Measurements from ENCODE around the gene MPZL3. TPM values are rescaled to one million over a fixed set of nuclear protein-coding genes. Genes with fewer than 3 reads are reported as not detected.

The MPZL3 gene
- total RNA-seq, 2 experiments from 2014 or later: 29.3 to 30.5 TPM

DNA sequence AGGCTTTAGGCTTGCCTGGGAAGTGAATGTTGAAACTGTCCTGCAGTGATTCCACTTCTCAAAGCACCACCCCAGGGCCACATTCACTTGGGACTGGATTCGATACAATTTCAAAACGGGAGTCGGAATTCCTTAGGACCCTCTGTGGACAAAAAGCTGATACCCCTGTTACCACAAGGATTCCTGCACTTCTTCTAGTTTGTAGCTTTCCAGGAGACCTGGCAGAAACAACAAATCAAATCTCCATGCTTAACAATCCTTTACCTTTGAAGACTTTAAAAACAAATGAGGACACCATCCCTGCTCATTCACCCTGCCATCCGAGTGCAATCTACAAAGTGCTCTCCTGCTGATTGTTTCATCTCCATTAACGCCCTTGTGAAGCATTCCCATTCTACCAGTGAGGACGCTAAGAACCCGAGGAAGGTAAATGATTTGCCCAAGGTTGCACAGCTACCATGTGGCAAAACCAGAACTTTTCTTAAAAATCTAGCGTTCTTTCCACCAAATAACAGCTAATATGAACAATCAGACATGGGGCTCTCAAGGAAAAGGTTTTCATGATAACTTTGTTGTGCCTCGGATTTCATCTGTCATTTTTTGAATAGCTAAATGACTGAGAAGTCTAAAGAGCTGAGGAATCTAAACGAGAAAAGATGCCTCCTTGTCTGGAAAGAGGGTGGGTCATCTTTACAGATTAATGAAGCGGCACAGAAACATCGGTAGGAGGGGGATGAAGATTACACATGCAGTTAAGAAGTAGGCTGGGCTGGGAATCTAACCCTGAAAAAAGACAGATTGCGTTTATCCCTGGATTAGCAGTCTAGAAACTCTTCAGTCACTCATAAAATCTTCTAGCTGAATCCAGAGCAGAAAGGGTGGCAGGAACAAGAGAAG lies 12.7 kb upstream of the MPZL3 start:
- CTCF ChIA-PET: interaction anchor here (0.7 to 5.9 kb wide), 13 partner anchors 9 to 120 kb away, joined by 3 to 36 read pairs (median 5); no protein-coding TSS in a partner anchor
- Mint-ChIP-seq H3K27ac (no peak overlapping the region), H3K36me3 (ENCODE audit: low read depth) (peaks cover 21% of the 10 kb centered on the region), H3K9me3 (no peaks in the 10 kb centered on the region), H3K4me1 (ENCODE audit: low read depth) (peaks cover 39% of the 10 kb centered on the region), H3K27me3 (ENCODE audit: low read depth) (no peaks in the 10 kb centered on the region), H3K4me3 (peak overlapping the region; percentile 86)
- intact Hi-C loops (cut with micrococcal nuclease): loop anchor here (1.0 kb wide), 2 partner anchors 24 to 33 kb away; no protein-coding TSS in a partner anchor
- no peak for DNase-seq

DNA sequence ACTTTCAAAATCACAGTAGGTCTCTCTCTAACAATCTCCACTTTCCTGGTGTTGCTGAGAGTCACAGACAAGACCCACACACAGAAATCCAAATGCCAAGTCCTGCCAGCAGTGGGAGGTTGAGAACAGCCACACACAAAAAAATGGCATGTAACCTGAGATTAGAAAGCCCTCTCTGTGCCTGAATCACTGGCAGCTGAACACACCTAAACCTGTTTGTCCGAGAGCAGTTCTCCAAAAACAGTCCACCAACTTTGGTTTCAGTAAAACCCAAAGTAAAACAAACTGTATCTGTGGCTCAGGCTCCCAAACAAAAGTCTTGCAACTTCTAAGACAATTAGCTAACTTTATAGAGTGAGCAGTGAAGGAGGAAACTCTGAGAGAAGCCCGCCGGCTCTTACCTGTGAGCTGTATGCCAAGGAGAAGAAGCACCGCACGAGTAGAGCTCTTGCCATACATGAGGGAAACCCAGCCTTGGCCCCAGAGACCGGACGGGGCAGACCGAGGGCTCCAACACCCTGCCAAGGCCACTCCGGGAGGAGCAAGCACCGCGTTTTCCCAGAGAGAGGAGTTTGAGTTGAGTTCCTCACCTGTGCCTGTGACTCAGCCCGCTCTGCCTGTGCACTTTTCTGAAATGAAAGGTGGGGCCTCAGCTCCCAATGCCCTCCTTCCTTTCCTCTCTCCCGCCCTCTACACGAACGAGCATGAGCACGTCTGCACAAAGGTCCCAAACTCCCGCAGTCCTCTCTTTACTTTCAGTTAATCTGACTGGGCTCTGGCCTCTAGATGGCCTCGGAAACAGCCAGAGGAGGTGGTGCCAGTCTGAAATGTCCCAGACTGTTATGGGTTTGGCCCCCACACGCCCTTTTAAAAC lies 11.8 kb upstream of the MPZL3 start, which contains the start of gene MPZL2:
Gene MPZL2 (minus strand): TSS at position 603 of the 874 bp plus-strand sequence. CDS start 144 bp downstream, at position 459.
- H3K4me1 Mint-ChIP-seq (ENCODE audit: low read depth): peaks cover 39% of the 10 kb centered on the region
- peak; percentile 73 for DNase-seq
- intact Hi-C loops (cut with micrococcal nuclease): loop anchor here (1.0 kb wide), 4 partner anchors 11 to 32 kb away; partner anchors contain the start of gene MPZL3
- no peaks in the 10 kb centered on the region for H3K9me3 Mint-ChIP-seq
- no peaks in the 10 kb centered on the region for H3K27me3 Mint-ChIP-seq (ENCODE audit: low read depth)
- peak within 1 kb of the TSS; percentile 86 for H3K4me3 Mint-ChIP-seq
- CTCF ChIA-PET: interaction anchor here (0.6 to 5.9 kb wide), 14 partner anchors 9 to 810 kb away, joined by 3 to 36 read pairs (median 4); no protein-coding TSS in a partner anchor
- peak within 1 kb of the TSS; percentile 68 for H3K27ac Mint-ChIP-seq
- H3K36me3 Mint-ChIP-seq (ENCODE audit: low read depth): peaks cover 29% of the 10 kb centered on the region

DNA sequence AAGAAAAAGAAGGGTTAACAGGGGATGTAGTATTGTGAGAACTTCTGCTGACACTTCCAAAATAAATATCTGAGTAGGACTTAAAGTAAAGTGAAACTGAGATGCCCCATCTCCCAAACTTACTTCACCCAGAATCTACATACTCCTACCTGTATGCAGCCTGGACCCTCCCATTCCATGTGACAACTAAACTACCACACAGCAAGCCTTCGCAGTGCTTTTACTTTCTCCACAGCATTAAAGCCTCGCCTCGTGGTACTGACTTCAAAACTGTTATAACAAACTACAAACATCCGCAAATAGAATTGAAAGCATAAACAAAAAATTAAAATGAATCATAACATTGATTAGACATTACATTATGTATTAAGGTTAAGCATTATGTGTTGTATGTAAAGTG lies 10.9 kb upstream of the MPZL3 start:
- peaks cover 39% of the 10 kb centered on the region for H3K4me1 Mint-ChIP-seq (ENCODE audit: low read depth)
- H3K36me3 Mint-ChIP-seq (ENCODE audit: low read depth): peaks cover 37% of the 10 kb centered on the region
- no peaks in the 10 kb centered on the region for H3K9me3 Mint-ChIP-seq
- H3K27me3 Mint-ChIP-seq (ENCODE audit: low read depth): no peaks in the 10 kb centered on the region
- DNase-seq: no peak
- peak overlapping the region; percentile 86 for H3K4me3 Mint-ChIP-seq
- intact Hi-C loops (cut with micrococcal nuclease): loop anchor here (1.0 kb wide), 2 partner anchors 11 to 12 kb away; partner anchors contain the start of gene MPZL3
- CTCF ChIA-PET: interaction anchor here (0.6 to 5.9 kb wide), 4 partner anchors 64 to 811 kb away, joined by 4 to 36 read pairs (median 4); no protein-coding TSS in a partner anchor
- H3K27ac Mint-ChIP-seq: peak overlapping the region; percentile 68

DNA sequence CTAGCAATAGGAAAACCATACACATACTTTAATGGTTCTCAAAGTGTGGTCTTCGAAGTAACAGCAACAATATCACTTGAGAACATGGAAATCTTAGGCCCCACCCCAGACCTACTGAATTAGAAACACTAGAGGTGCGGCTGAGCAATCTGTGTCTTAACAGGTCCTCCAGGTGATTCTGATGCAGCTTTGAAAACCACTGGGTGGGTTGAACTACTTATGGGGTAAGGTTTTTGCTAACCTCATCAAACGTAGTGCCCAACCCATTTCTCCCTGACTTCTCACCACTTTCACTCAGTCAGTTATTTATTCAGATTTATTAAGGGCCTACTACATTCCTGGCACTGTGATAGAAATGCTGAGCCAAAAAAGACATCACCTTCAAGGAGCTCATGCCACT lies 8.2 kb upstream of the MPZL3 start:
- Mint-ChIP-seq H3K36me3 (ENCODE audit: low read depth) (peaks cover 48% of the 10 kb centered on the region), H3K9me3 (no peaks in the 10 kb centered on the region), H3K4me1 (ENCODE audit: low read depth) (peaks cover 39% of the 10 kb centered on the region), H3K27me3 (ENCODE audit: low read depth) (no peaks in the 10 kb centered on the region), H3K27ac (no peak overlapping the region), H3K4me3 (no peak overlapping the region)
- CTCF ChIA-PET: interaction anchor here (0.8 to 5.9 kb wide), 9 partner anchors 13 to 108 kb away, joined by 3 to 36 read pairs (median 4); no protein-coding TSS in a partner anchor
- DNase-seq: no peak
- intact Hi-C loops (cut with micrococcal nuclease): no loop called here

DNA sequence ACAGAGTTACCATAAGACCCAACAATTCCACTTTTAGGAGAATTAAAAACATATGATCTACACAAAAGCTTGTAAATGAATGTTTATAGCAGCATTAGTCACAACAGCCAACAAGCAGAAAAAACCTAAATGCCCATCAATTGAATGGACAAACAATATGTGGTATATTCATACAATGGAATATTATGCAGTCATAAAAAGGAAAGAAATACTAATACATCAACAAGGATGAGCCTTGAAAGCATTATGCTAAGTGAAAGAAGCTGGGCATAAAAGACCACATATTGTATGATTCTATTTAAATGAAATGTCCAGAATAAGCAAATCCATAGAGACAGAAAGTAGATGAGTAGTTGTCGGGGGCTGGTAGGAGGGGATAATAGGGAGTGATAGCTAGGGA lies 7.0 kb upstream of the MPZL3 start:
- CTCF ChIA-PET: interaction anchor here (0.7 to 5.9 kb wide), 7 partner anchors 18 to 109 kb away, joined by 3 to 36 read pairs (median 5); no protein-coding TSS in a partner anchor
- H3K9me3 Mint-ChIP-seq: no peaks in the 10 kb centered on the region
- peaks cover 34% of the 10 kb centered on the region for H3K4me1 Mint-ChIP-seq (ENCODE audit: low read depth)
- no peaks in the 10 kb centered on the region for H3K27me3 Mint-ChIP-seq (ENCODE audit: low read depth)
- intact Hi-C loops (cut with micrococcal nuclease): loop anchor here (10.0 kb wide), 1 partner anchor 96 kb away; the partner anchor contains the start of gene UBE4A
- peaks cover 54% of the 10 kb centered on the region for H3K36me3 Mint-ChIP-seq (ENCODE audit: low read depth)
- H3K4me3 Mint-ChIP-seq: no peak overlapping the region
- H3K27ac Mint-ChIP-seq: no peak overlapping the region
- no peak for DNase-seq

DNA sequence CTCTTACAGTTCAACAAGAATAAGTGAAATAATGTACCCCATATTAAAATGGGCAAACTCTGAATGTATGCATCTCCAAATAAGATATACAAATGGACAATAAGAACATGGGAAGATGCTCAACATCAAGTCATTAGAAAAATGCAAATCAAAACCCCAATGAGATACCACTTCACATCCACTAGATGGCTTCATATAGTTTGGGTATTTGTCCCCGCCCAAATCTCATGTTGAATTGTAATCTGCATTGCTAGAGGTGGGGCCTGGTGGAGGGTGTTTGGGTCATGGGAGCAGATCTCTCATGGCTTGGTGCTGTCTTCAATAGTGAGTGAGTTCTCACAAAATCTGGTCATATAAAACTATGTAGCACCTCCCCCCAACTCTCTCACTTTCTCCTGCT lies 6.2 kb upstream of the MPZL3 start:
- CTCF ChIA-PET: interaction anchor here (1.0 to 1.9 kb wide), 4 partner anchors 23 to 110 kb away, joined by 3 to 6 read pairs (median 5); no protein-coding TSS in a partner anchor
- no peak overlapping the region for H3K4me3 Mint-ChIP-seq
- no peak for DNase-seq
- H3K4me1 Mint-ChIP-seq (ENCODE audit: low read depth): peaks cover 29% of the 10 kb centered on the region
- no peaks in the 10 kb centered on the region for H3K9me3 Mint-ChIP-seq
- H3K27ac Mint-ChIP-seq: no peak overlapping the region
- intact Hi-C loops (cut with micrococcal nuclease): loop anchor here (1.0 to 10.0 kb wide), 2 partner anchors 33 to 96 kb away; partner anchors contain the start of gene UBE4A
- no peaks in the 10 kb centered on the region for H3K27me3 Mint-ChIP-seq (ENCODE audit: low read depth)
- H3K36me3 Mint-ChIP-seq (ENCODE audit: low read depth): peaks cover 54% of the 10 kb centered on the region

DNA sequence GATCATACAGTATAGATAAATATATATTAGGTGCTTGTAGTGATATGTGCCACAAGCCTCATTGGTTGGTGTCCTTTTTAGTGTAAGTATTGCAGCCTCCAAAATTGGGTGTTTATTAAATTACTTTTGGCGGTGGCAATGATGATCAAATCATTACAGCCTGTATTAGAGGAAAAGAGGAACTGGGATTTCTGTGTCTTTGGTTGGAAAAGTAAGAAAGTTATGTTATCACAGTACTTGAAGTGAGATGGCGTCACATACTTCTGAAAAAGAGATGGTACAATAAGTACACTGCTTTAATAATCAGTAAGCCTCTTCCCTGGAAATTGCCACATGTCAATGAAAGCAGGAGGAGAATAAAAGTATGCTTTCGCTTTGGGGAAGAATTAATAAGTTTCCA lies 523 bp upstream of the MPZL3 start:
- Mint-ChIP-seq H3K4me1 (ENCODE audit: low read depth) (peaks cover 33% of the 10 kb centered on the region), H3K4me3 (peak overlapping the region; percentile 98), H3K9me3 (no peaks in the 10 kb centered on the region), H3K36me3 (ENCODE audit: low read depth) (peaks cover 17% of the 10 kb centered on the region), H3K27ac (peak overlapping the region; percentile 99), H3K27me3 (ENCODE audit: low read depth) (no peaks in the 10 kb centered on the region)
- no peak for DNase-seq
- CTCF ChIA-PET: interaction anchor here (0.8 to 2.3 kb wide), 8 partner anchors 9 to 90 kb away, joined by 3 to 7 read pairs (median 5); partner anchors contain the start of gene CD3D
- intact Hi-C loops (cut with micrococcal nuclease): loop anchor here (1.0 to 10.0 kb wide), 2 partner anchors 11 to 102 kb away; partner anchors contain the start of gene UBE4A

DNA sequence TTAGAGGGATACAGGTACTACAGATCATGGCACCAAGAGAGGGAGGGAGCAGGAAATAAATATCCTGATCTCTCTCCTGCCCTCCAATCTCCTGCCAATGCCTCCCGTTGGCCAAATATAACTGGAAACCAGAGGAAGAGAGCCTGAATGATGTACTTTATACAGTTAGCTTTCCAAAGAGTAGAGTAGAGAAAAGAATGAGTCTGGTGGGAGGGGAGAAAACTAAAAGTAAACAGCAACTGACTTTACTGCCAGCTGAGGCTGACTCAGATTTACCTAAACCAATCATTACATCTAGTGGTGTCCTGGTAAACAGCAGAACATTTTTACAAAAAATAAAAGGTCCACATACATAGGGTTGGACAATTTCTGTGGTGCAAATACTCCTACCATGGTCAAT lies 5.1 kb downstream of the MPZL3 start:
- CTCF ChIA-PET: interaction anchor here (0.7 to 4.0 kb wide), 7 partner anchors 10 to 64 kb away, joined by 3 to 30 read pairs (median 4); partner anchors contain the start of gene JAML
- Mint-ChIP-seq H3K4me3 (no peak overlapping the region), H3K27ac (peak overlapping the region; percentile 86), H3K9me3 (no peaks in the 10 kb centered on the region), H3K36me3 (ENCODE audit: low read depth) (peaks cover 3% of the 10 kb centered on the region), H3K4me1 (ENCODE audit: low read depth) (peaks cover 70% of the 10 kb centered on the region), H3K27me3 (ENCODE audit: low read depth) (no peaks in the 10 kb centered on the region)
- DNase-seq: no peak
- intact Hi-C loops (cut with micrococcal nuclease): no loop called here

DNA sequence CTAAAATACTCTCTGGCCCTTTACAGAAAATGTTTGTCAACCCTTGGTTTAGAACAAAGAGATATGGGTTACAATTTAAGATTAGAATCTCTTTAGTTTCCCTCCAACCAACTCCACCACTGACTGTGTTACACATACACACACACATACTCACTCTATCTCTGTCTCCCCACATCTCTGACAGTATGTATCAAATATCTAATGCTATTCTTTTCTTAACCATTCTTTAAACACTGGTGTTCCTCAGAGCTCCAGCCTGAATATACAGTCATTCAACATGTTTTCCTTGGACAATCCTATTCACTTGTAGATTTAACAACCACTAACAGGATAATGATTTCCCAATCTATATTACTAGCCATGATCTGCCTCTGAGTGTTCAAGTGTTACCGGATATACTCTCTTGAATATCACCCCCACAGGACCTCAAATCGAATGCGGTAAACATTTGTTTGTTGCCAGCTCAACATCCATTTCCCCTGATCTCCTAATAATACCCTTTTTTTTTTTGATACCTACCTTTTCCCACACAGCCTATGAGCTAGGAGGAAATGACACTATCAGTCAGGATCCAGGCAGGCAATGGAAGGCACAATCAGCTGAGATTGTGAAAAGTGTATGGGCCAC lies 6.1 kb downstream of the MPZL3 start:
- intact Hi-C loops (cut with micrococcal nuclease): no loop called here
- Mint-ChIP-seq H3K4me1 (ENCODE audit: low read depth) (peaks cover 80% of the 10 kb centered on the region), H3K27ac (peak overlapping the region; percentile 42), H3K9me3 (no peaks in the 10 kb centered on the region), H3K4me3 (no peak overlapping the region), H3K36me3 (ENCODE audit: low read depth) (peaks cover 3% of the 10 kb centered on the region), H3K27me3 (ENCODE audit: low read depth) (no peaks in the 10 kb centered on the region)
- DNase-seq: no peak
- CTCF ChIA-PET: interaction anchor here (0.9 to 4.0 kb wide), 7 partner anchors 9 to 65 kb away, joined by 3 to 30 read pairs (median 4); partner anchors contain the start of gene JAML

DNA sequence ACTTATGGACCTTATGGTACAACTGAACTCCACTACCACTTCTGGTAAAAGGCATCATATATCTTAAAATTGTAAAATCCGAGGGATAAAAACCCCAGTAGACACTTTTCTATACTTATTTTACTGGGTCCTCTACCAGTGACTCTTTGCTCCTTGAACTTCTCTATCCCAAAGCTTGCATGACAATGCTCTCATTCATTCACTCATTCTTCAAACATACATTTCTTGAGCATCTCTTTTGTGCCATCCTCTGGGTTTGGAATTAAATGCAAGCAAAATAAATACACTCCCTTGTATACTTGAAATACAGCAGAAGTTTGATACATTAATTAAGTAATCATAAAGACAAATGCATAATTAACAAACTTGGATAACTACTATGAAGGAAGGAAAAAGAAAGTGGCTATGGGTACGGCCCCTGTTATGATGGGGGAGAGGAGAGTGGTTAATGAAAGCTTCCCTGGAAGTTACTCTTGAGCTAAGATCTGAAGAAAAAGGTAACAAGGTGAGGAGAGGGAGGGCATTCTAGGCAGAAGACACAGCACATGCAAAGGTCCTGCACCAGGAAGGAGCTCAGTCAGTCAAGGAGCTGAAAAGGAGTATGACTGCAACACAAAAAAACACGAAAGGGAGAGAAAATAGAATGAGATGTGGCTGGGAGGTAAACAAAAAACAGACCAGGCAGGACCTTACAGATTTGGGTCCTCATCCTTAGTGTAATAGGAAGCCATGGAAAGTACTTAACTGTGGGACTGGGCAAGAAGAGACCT lies 8.0 kb downstream of the MPZL3 start:
- H3K4me1 Mint-ChIP-seq (ENCODE audit: low read depth): peaks cover 83% of the 10 kb centered on the region
- no peaks in the 10 kb centered on the region for H3K27me3 Mint-ChIP-seq (ENCODE audit: low read depth)
- intact Hi-C loops (cut with micrococcal nuclease): loop anchor here (1.0 to 5.0 kb wide), 2 partner anchors 46 to 193 kb away; partner anchors contain the start of gene KMT2A
- H3K36me3 Mint-ChIP-seq (ENCODE audit: low read depth): peaks cover 3% of the 10 kb centered on the region
- DNase-seq: no peak
- H3K27ac Mint-ChIP-seq: peak overlapping the region; percentile 99
- no peak overlapping the region for H3K4me3 Mint-ChIP-seq
- H3K9me3 Mint-ChIP-seq: no peaks in the 10 kb centered on the region
- CTCF ChIA-PET: interaction anchor here (0.8 to 4.0 kb wide), 9 partner anchors 9 to 45 kb away, joined by 3 to 30 read pairs (median 3); partner anchors contain the start of gene JAML

All from activated naive CD4-positive, alpha-beta T cell treated with anti-CD3 and anti-CD28 coated beads for 36 hours (primary cell).